GM12878 (cell line): Measurements from ENCODE around the gene SNED1. TPM values are rescaled to one million over a fixed set of nuclear protein-coding genes. Genes with fewer than 3 reads are reported as not detected.

ENCODE experiments used
- ATAC-seq: fragments of 200-7000 bp; cut with Tn5 transposase; 3 replicates; pipeline ENCODE4 v1.9.1; 2020; ENCODE audit warnings: mild to moderate bottlenecking, moderate library complexity
- BruUV-seq: library from RNA; stranded (reverse); fragments of 400-500 nt; replicated peaks from 2 replicates; lab custom pipeline; 2021; lab: Mats Ljungman, UMichigan
- CTCF ChIA-PET: fragments of 300-600 bp; sonication (Branson Sonifier 250); formaldehyde crosslinking; extraction: SDS; loops from one replicate; lab custom pipeline; 2021; ENCODE audit warnings: inconsistent platforms; lab: Yijun Ruan, JAX
- POLR2A ChIA-PET: fragments of 350-600 bp; formaldehyde crosslinking; extraction: SDS; loops from one replicate; lab custom pipeline; 2021; ENCODE audit warnings: inconsistent platforms; lab: Charles Lee
- RAD21 ChIA-PET: fragments of 300-600 bp; sonication (Branson Sonifier 250); formaldehyde crosslinking; loops from one replicate; lab custom pipeline; 2023; ENCODE audit warnings: antibody characterized with exemption; ENCODE audit not compliant: unreplicated experiment; lab: Charles Lee
- SMC1A ChIA-PET: fragments of 300-600 bp; sonication (Branson Sonifier 250); formaldehyde crosslinking; loops from one replicate; lab custom pipeline; 2023; ENCODE audit not compliant: unreplicated experiment, uncharacterized antibody; lab: Charles Lee
- DNase-seq: peaks from one replicate; pipeline ENCODE4 v3.0.0-alpha.2; 2011; ENCODE audit warnings: low read depth, low spot score
- FAIRE-seq: peaks from 3 replicates; lab custom pipeline; 2011; peaks lifted over from hg19 to GRCh38; lab: Jason Lieb, UNC
- H2AFZ ChIP-seq: 2 replicates; pipeline ENCODE4 v1.6.0; 2011; ENCODE audit warnings: low read depth, low read length, control low read depth; ENCODE audit not compliant: control insufficient read depth
- H3K27ac ChIP-seq: 2 replicates; pipeline ENCODE4 v1.5.1; 2011; ENCODE audit warnings: control low read depth; ENCODE audit not compliant: control insufficient read depth, insufficient read depth
- H3K27me3 ChIP-seq, 2 experiments: replicated peaks in 1 of 2; 2 replicates each; pipeline versions ENCODE4 v1.6.0 to v1.6.1; 2011; ENCODE audit warnings: low read length in 1 of 2; ENCODE audit not compliant: control insufficient read depth in 2 of 2, insufficient read depth in 2 of 2
- H3K36me3 ChIP-seq, 2 experiments: 2 replicates each; pipeline ENCODE4 v1.5.1; 2011; ENCODE audit warnings: low read length in 1 of 2; ENCODE audit not compliant: control insufficient read depth in 2 of 2, insufficient read depth in 2 of 2
- H3K4me1 ChIP-seq: 2 replicates; pipeline ENCODE4 v1.6.1; 2011; ENCODE audit warnings: mild to moderate bottlenecking, low read length, moderate library complexity, mixed read lengths; ENCODE audit not compliant: control insufficient read depth, insufficient read depth
- H3K4me2 ChIP-seq: 2 replicates; pipeline ENCODE4 v1.6.0; 2011; ENCODE audit warnings: control low read depth; ENCODE audit not compliant: control insufficient read depth, insufficient read depth
- H3K4me3 ChIP-seq: fragments of 200-600 bp; sonication (generic); 2 replicates; pipeline ENCODE4 v1.5.1; 2016
- H3K79me2 ChIP-seq: 2 replicates; pipeline ENCODE4 v1.6.0; 2011; ENCODE audit warnings: low read length; ENCODE audit not compliant: control insufficient read depth, insufficient read depth
- H3K9ac ChIP-seq: 2 replicates; pipeline ENCODE4 v1.8.0; 2011; ENCODE audit warnings: low read length, control low read depth, mixed read lengths; ENCODE audit not compliant: control insufficient read depth, insufficient read depth
- H3K9me3 ChIP-seq: replicated peaks from 3 replicates; pipeline ENCODE4 v1.5.1; 2011; ENCODE audit warnings: mild to moderate bottlenecking, low read length; ENCODE audit not compliant: control insufficient read depth, insufficient read depth
- H4K20me1 ChIP-seq: 2 replicates; pipeline ENCODE4 v1.6.0; 2011; ENCODE audit not compliant: control insufficient read depth, insufficient read depth
- CREM ChIP-seq: IDR thresholded peaks from 2 replicates; pipeline ENCODE4 v1.6.1; 2014; ENCODE audit warnings: antibody characterized with exemption, low read depth
- EED ChIP-seq: sonication (generic); IDR thresholded peaks from 2 replicates; pipeline ENCODE4 v1.6.1; 2016; ENCODE audit warnings: antibody characterized with exemption, low read depth
- ETV6 ChIP-seq, 2 experiments: fragments of 450-650 bp in 1 of 2; IDR thresholded peaks in 1 of 2; conservative IDR thresholded peaks in 1 of 2; 2 replicates each; pipeline ENCODE4 v1.6.1; 2014; ENCODE audit warnings: antibody characterized with exemption in 1 of 2, borderline replicate concordance in 1 of 2, low read depth in 1 of 2, mild to moderate bottlenecking in 1 of 2, moderate library complexity in 1 of 2
- LARP7 ChIP-seq: fragments of 450-650 bp; IDR thresholded peaks from 2 replicates; pipeline ENCODE4 v1.6.1; 2017; ENCODE audit warnings: mild to moderate bottlenecking
- NFIC ChIP-seq: IDR thresholded peaks from 2 replicates; pipeline ENCODE4 v1.6.1; 2012; ENCODE audit warnings: low read depth, mild to moderate bottlenecking, inconsistent platforms, low read length, moderate library complexity
- NR2F1 ChIP-seq: fragments of 450-650 bp; conservative IDR thresholded peaks from 2 replicates; pipeline ENCODE4 v1.6.1; 2017; ENCODE audit warnings: mild to moderate bottlenecking
- SMARCA5 ChIP-seq: fragments of 450-650 bp; IDR thresholded peaks from 2 replicates; pipeline ENCODE4 v1.6.1; 2017; ENCODE audit warnings: mild to moderate bottlenecking
- STAT3 ChIP-seq: IDR thresholded peaks from 2 replicates; pipeline ENCODE4 v1.6.1; 2011; ENCODE audit warnings: low read depth, low read length, improper control_type of control experiment
- TCF12 ChIP-seq: IDR thresholded peaks from 2 replicates; pipeline ENCODE4 v1.6.1; 2011; ENCODE audit warnings: low read depth, mild to moderate bottlenecking, low read length
- ZNF207 ChIP-seq: fragments of 450-650 bp; IDR thresholded peaks from 2 replicates; pipeline ENCODE4 v1.6.1; 2014; ENCODE audit warnings: antibody characterized with exemption, mild to moderate bottlenecking, borderline replicate concordance
- ZZZ3 ChIP-seq: IDR thresholded peaks from 2 replicates; pipeline ENCODE4 v1.6.1; 2011; ENCODE audit warnings: low read depth; ENCODE audit not compliant: control insufficient read depth, insufficient read length
- WGBS: methylation state at CpG from one replicate; pipeline ENCODE4 v1.1.6; 2016; ENCODE audit warnings: low lambda C conversion rate; ENCODE audit not compliant: insufficient replicate concordance, insufficient coverage; ENCODE audit errors: missing lambda C conversion rate; 5-methylcytosine and 5-hydroxymethylcytosine counted together
- in situ Hi-C: fragments of 300-500 bp; cut with MboI; formaldehyde crosslinking; loops from 9 replicates; pipeline ENCODE4 v1.14.3; 2018; ENCODE audit warnings: mixed read lengths
- intact Hi-C: fragments of 100-400 bp; cut with micrococcal nuclease; formaldehyde crosslinking; loops from one replicate; pipeline ENCODE4 v1.14.2; 2022; ENCODE audit not compliant: unreplicated experiment
- polyA plus RNA-seq, 11 experiments: library from polyadenylated mRNA; depleted of rRNA in 4 of 11; unstranded in 6 of 11; stranded (reverse) in 5 of 11; fragments of >200 nt; fragmentation: Nextera tagmentation in 4 of 11; fragmentation: Illumina TruSeq in 1 of 11; extraction: Ambion mirVana in 4 of 11; extraction: Trizol in 1 of 11; gene quantifications; 1 replicate in 1 of 11; 2 replicates in 10 of 11; pipeline versions ENCODE4 v1.2.1 to v1.2.3, GENCODE V29; 2011 to 2016; ENCODE audit warnings: inconsistent platforms in 2 of 11, missing spikeins in 2 of 11, low read depth in 1 of 11
- total RNA-seq, 4 experiments: library from RNA; depleted of rRNA in 3 of 4; stranded (reverse); fragments of >200 nt in 3 of 4; fragmentation: Illumina TruSeq in 1 of 4; extraction: Trizol in 1 of 4; gene quantifications; 2 replicates each; pipeline versions ENCODE4 v1.2.1 to v1.2.3, GENCODE V29; 2013 to 2021
- TF ChIP-seq, protein P1 (sequence below): fragments of 450-650 bp; IDR thresholded peaks from 2 replicates; pipeline ENCODE4 v1.6.1; 2018; ENCODE audit warnings: mild to moderate bottlenecking, low read depth, moderate library complexity; ENCODE audit not compliant: partially characterized antibody

SNED1 gene
- total and polyA plus RNA-seq, 10 of the 15 experiments (the other 5 are each of a cell fraction or from before 2014, with no cell fraction given) = 0.05 to 8.4 (median 3.0) TPM

DNA sequence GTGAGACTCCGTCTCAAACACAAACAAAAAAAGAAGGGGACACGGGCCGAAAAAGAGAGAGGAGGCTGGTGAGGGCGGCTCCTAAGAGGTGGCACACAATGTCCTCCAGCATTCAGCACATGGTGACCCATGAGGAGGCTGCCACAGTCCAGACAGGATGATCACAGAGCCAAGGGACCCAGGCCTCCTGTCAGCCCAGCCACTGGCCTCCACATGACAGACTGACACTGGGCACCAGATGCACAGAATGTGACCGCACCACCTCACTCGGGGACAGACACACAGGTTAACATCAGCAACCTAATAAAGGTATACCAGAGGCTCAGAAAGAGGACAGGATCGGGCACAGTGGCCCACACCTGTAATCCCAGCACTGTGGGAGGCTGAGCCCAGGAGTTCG, 129.8 kb downstream of the SNED1 start:
- peak overlapping the region; percentile 44 for H3K4me2 ChIP-seq
- ChIA-PET RAD21 (interaction anchor here (1.2 to 1.5 kb wide), 3 partner anchors 18 to 26 kb away, joined by 3 read pairs; partner anchors contain the start of genes MTERF4 and PPP1R7), POLR2A (interaction anchor here (0.6 kb wide), 1 partner anchor 1102 kb away, joined by 6 read pairs; no protein-coding TSS in a partner anchor), SMC1A (interaction anchor here (1.0 to 5.4 kb wide), 3 partner anchors 16 to 29 kb away, joined by 3 to 48 read pairs (median 3); no protein-coding TSS in a partner anchor), CTCF (no interaction called here)
- intact Hi-C loops (no loop called here), in situ Hi-C loops (no loop called here)
- ATAC-seq (no peak), FAIRE-seq (peak; percentile 7), DNase-seq (no peak)
- no peak for TF ChIP-seq ZNF207
- 0 out of 2 replicates have a peak, but pooled peaks have one; percentile 4 for TF ChIP-seq SMARCA5
- peak; percentile 11; the same call in 1 of the 2 replicates for TF ChIP-seq LARP7
- peak overlapping the region; percentile 53; the same call in 1 of the 2 replicates for H2AFZ ChIP-seq
- no peaks in the 10 kb centered on the region for H4K20me1 ChIP-seq
- H3K27me3 ChIP-seq = no peaks in the 10 kb centered on the region
- 81% methylated on average over 8 of the region's 8 CpGs for WGBS
- TSS peak; percentile 74 for BruUV-seq
- peaks cover 29% of the 10 kb centered on the region for H3K79me2 ChIP-seq
- peak overlapping the region; percentile 97 for H3K27ac ChIP-seq
- H3K4me3 ChIP-seq = no peak overlapping the region; the same call in 1 of the 2 replicates
- H3K9me3 ChIP-seq = no peaks in the 10 kb centered on the region
- peaks cover 6 to 7% of the 10 kb centered on the region in 2 experiments; a peak in 3 of 4 replicates for H3K36me3 ChIP-seq
- H3K9ac ChIP-seq = peak overlapping the region; percentile 33
- H3K4me1 ChIP-seq = peaks cover 43% of the 10 kb centered on the region

DNA sequence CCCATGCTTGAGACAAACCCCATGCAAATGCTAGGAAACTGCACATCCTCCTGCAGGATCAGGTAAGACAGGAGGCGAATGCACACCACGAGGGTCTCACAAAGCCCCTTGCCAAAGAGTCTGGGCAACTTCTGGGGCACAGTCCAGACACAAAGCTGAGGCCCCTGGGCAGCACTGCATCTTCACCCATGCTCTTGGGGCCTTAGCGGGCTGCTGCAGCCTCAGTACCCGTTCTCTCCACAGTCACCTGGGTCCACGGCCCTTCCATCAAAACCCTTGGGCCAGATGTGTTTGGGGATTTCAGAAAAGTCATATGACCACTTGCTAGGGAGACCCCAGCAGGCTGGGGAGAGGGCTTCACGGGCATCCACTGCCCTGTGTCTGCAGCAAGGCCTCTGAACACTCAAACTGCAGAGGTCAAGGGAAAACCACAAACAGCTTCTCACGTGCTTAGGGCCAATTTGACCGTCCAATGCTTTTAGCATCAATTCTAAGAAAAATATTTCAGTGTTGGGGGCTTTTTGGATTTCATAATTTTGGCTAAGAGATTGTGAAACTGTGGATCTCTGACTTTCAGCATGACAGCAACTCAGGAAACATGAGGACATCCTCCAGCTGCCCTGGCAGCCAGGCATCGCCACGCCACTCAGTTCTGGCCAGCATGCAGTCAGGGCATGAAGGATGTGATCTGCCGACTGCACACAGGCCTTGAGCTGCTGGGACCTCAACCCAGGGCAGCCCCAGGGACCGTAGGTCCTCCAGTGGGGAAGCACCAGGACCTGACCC, 130.9 kb downstream of the SNED1 start:
- WGBS = 48% methylated on average over 12 of the region's 12 CpGs
- Histone ChIP-seq H3K79me2 (peaks cover 22% of the 10 kb centered on the region), H3K9me3 (no peaks in the 10 kb centered on the region), H3K4me1 (peaks cover 43% of the 10 kb centered on the region), H2AFZ (no peak overlapping the region; the same call in 1 of the 2 replicates), H3K9ac (no peak overlapping the region), H3K27me3 (no peaks in the 10 kb centered on the region), H3K4me3 (no peak overlapping the region), H3K27ac (peak overlapping the region; percentile 97), H4K20me1 (no peaks in the 10 kb centered on the region), H3K36me3 (peaks cover 4 to 6% of the 10 kb centered on the region in 2 experiments; a peak in 3 of 4 replicates), H3K4me2 (no peak overlapping the region)
- intact Hi-C loops = no loop called here
- no TSS peak for BruUV-seq
- in situ Hi-C loops = no loop called here
- SMC1A ChIA-PET = interaction anchor here (0.7 to 2.4 kb wide), 6 partner anchors 11 to 41 kb away, joined by 3 to 10 read pairs (median 3); no protein-coding TSS in a partner anchor
- DNase-seq = no peak
- RAD21 ChIA-PET = interaction anchor here (0.8 to 1.5 kb wide), 6 partner anchors 18 to 29 kb away, joined by 3 read pairs; partner anchors contain the start of genes PASK and PPP1R7
- no peak for FAIRE-seq
- CTCF ChIA-PET = no interaction called here
- ATAC-seq = peak; percentile 32
- POLR2A ChIA-PET = interaction anchor here (1.1 to 1.8 kb wide), 5 partner anchors 8 to 185 kb away, joined by 3 to 9 read pairs (median 4); partner anchors contain the start of genes PASK and PPP1R7
- TF ChIP-seq NFIC (peak; percentile 41; the same call in 1 of the 2 replicates), TCF12 (peak; percentile 76; the same call in 1 of the 2 replicates), ETV6 (conservative IDR thresholded peaks at IDR 0.05 in 1 of 2, IDR thresholded peaks at IDR 0.05 in 1 of 2; ENCODE audit: borderline replicate concordance in 1 of 2, low read depth in 1 of 2) (peak in 1 of 2 experiments; percentile 13; a peak in 1 of 4 replicates), EED (peak; percentile 66), CREM (0 out of 2 replicates have a peak, but pooled peaks have one; percentile 7), NR2F1 (peak; percentile 70), STAT3 (no peak), ZZZ3 (no peak)
- TF ChIP-seq, protein P1, sequence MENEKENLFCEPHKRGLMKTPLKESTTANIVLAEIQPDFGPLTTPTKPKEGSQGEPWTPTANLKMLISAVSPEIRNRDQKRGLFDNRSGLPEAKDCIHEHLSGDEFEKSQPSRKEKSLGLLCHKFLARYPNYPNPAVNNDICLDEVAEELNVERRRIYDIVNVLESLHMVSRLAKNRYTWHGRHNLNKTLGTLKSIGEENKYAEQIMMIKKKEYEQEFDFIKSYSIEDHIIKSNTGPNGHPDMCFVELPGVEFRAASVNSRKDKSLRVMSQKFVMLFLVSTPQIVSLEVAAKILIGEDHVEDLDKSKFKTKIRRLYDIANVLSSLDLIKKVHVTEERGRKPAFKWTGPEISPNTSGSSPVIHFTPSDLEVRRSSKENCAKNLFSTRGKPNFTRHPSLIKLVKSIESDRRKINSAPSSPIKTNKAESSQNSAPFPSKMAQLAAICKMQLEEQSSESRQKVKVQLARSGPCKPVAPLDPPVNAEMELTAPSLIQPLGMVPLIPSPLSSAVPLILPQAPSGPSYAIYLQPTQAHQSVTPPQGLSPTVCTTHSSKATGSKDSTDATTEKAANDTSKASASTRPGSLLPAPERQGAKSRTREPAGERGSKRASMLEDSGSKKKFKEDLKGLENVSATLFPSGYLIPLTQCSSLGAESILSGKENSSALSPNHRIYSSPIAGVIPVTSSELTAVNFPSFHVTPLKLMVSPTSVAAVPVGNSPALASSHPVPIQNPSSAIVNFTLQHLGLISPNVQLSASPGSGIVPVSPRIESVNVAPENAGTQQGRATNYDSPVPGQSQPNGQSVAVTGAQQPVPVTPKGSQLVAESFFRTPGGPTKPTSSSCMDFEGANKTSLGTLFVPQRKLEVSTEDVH = no peak
